WI38 (cell line): ENCODE data around the gene ZNF335.

Source experiments
- H3K4me3 ChIP-seq: 2 replicates; pipeline ENCODE4 v1.5.1; 2011; ENCODE audit warnings: low read depth, mild to moderate bottlenecking, control low read depth, low read length
- TF ChIP-seq, protein P1 (sequence below): IDR thresholded peaks from 2 replicates; pipeline ENCODE4 v1.5.1; 2012; ENCODE audit warnings: low read depth, mild to moderate bottlenecking, control low read depth, low read length

Gene ZNF335

GRCh38 chr20:45969712-45970634, 2.0 kb downstream of the ZNF335 start:
- H3K4me3 ChIP-seq, result peak overlapping the region; percentile 89
- TF ChIP-seq, protein P1, sequence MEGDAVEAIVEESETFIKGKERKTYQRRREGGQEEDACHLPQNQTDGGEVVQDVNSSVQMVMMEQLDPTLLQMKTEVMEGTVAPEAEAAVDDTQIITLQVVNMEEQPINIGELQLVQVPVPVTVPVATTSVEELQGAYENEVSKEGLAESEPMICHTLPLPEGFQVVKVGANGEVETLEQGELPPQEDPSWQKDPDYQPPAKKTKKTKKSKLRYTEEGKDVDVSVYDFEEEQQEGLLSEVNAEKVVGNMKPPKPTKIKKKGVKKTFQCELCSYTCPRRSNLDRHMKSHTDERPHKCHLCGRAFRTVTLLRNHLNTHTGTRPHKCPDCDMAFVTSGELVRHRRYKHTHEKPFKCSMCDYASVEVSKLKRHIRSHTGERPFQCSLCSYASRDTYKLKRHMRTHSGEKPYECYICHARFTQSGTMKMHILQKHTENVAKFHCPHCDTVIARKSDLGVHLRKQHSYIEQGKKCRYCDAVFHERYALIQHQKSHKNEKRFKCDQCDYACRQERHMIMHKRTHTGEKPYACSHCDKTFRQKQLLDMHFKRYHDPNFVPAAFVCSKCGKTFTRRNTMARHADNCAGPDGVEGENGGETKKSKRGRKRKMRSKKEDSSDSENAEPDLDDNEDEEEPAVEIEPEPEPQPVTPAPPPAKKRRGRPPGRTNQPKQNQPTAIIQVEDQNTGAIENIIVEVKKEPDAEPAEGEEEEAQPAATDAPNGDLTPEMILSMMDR, result peak; percentile 44; the same call in 1 of the 2 replicates

DNA sequence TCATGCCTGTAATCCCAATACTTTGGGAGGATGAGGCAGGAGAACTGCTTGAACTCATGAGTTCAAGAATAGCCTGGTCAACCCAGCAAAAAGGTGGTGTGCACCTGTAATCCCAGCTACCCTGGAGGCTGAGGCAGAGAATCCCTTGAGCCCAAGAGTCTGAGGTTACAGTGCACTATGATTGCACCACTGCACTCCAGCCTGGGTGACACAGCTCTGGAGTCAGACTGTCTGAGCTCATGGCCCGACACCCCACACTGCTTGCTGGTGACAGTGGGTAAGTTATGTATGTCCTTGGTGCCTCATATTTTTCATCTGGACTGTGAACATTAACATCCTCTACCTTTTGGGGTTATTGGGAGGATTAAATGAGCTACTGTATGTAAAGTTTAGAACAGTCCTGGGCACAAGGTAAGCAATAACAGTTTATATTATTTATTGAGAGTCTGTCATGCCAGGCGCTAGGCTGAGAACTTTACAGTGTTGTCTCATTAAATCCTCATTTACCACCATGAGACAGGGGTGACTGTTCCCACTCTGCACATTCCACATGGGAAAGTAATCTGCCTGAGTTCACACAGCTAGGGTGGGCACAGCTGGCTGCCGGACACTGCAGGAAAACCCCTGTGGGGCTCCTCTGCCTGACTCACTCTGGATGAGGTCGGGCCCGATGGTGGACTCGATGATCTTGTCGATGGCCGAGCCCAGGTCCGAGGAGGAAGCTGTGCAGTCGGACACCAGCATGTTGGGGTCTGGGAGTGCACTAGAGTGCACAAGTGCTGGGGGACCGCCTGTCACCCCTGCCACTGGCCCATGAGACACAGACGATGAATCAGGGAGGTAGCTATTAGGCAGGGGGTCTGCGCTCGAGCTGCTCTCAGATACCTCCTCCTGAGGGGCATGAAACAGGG, 2.9 kb downstream of the ZNF335 start:
- TF ChIP-seq, protein P1, result no peak
- H3K4me3 ChIP-seq, result no peak overlapping the region

DNA sequence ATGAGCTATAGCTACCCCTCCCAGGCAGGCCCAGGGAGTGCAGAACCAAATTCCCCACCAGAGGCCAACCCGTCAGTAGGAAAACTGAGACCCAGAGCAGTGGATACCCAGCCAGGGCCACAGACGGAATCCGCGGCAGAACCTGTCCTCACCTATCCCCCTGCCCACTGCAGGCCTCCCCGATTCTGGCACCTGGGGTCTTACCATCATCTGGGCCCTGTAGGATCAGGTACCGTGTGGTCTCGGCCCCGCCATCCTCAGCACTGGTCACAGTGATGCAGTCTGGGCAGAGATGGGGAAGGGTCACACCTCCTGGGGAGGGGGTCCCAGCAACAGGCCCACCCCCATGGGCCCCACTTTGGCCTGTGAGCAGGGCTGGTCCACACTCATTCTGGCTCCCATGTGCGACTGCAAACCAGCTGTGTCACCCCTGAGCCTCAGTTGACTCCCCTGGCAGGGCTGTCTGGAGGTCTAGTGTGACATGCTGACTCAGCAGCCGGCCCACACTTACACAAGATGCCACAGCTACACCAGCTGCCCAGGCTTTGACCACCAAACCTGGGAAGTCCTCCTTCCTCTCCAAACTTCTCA, 3.8 kb downstream of the ZNF335 start:
- no peak overlapping the region for H3K4me3 ChIP-seq
- TF ChIP-seq, protein P1, result no peak

- TF ChIP-seq, protein P1, result no peak
- no peak overlapping the region for H3K4me3 ChIP-seq
These were observed 4.4 kb downstream of the ZNF335 start for GRCh38 chr20:45967551-45968080.

DNA sequence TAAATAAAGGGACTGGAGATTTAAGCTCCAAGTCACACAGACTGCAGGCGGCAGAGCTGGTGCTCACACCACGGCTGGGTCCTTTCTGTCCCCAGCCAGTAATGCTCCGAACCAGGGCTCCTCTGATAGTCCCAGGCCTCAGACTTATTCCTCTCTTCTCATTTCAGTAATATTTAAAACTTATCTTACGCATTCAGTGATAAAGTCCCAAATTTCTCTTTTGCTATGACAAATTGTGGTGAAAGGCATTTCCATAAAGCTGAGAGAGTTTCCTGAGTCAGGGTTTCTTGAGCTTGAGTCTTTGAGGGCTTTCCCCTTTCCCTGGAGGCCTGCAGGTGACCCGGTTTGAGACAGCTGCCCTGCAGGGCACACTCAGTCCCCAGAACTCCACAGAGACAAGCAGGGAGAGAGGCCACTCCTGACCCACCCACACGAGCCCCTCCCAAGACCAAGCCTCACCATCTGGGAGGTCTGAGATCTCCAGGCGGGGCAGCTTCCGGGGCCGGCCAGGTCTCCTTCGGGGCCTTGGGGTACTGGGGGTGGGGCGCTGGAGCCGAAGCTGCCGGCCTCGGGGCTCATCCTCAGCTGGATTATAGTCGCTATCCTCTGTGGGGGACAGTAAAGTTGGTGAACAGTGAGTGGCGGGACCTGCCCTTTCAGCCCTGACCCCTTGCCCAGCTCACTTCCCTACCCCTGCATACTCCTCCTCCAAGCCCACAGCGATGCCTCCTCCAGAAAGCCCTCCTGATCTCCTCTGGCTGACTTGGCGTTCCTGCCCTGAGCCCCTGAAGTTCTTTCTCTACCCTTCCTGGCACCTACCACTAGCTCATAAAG, 6.6 kb downstream of the ZNF335 start:
- H3K4me3 ChIP-seq, result no peak overlapping the region
- TF ChIP-seq, protein P1, result no peak

DNA sequence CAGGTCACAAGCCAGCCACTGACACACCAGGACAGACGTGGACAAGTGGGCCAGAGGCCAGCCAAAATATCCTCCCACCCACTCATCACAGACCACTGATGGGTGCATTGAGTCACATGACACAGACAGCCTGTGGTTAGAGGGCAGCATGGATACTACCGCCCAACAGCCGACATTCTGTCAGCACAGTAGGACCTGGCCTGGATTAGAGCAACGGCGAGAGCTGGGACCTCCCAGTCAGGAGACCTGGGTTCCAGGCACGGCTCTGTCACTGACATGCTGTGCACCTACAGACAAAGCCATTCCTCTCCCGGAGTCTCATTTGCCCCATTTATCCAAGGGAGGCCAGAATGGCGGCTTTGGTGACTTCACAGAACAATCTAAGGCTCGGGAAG, 8.0 kb downstream of the ZNF335 start:
- H3K4me3 ChIP-seq, result no peak overlapping the region
- TF ChIP-seq, protein P1, result no peak
